Fibroblast of pulmonary artery (primary cell): ENCODE results near the gene TNNI3K.

Source experiments
- DNase-seq: peaks from one replicate; pipeline ENCODE4 v3.0.0-alpha.2; 2010; ENCODE audit warnings: low read depth
- H3K4me3 ChIP-seq: replicated peaks from 2 replicates; pipeline ENCODE4 v1.5.1; 2011; ENCODE audit warnings: low read depth, mild to moderate bottlenecking, control low read depth, low read length, moderate library complexity
- CTCF ChIP-seq: IDR thresholded peaks from 2 replicates; pipeline ENCODE4 v1.5.1; 2011; ENCODE audit warnings: mild to moderate bottlenecking, control low read depth, low read length, inconsistent platforms; ENCODE audit errors: missing control alignments

The TNNI3K gene

GRCh38 chr1:74478979-74479378 lies 243.8 kb downstream of the TNNI3K start:
- DNase-seq, result no peak
- TF ChIP-seq CTCF, result no peak
- no peak overlapping the region for H3K4me3 ChIP-seq

- no peak for DNase-seq
- no peak for TF ChIP-seq CTCF
Observed at GRCh38 chr1:74480068-74480467, 244.9 kb downstream of the TNNI3K start.

GRCh38 chr1:74481607-74482006 lies 246.4 kb downstream of the TNNI3K start:
- no peak for DNase-seq
- no peak for TF ChIP-seq CTCF
- H3K4me3 ChIP-seq, result no peak overlapping the region

More at GRCh38 chr1:74480068-74480467, 244.9 kb downstream of the TNNI3K start:
- no peak overlapping the region for H3K4me3 ChIP-seq

GRCh38 chr1:74485622-74486021 lies 250.4 kb downstream of the TNNI3K start:
- H3K4me3 ChIP-seq, result no peak overlapping the region
- DNase-seq, result no peak
- TF ChIP-seq CTCF, result no peak

- no peak for DNase-seq
- TF ChIP-seq CTCF, result no peak
Observed at GRCh38 chr1:74486036-74486435, 250.8 kb downstream of the TNNI3K start.

GRCh38 chr1:74496669-74497068 lies 261.5 kb downstream of the TNNI3K start:
- DNase-seq, result no peak
- TF ChIP-seq CTCF, result no peak
- no peak overlapping the region for H3K4me3 ChIP-seq

More at GRCh38 chr1:74486036-74486435, 250.8 kb downstream of the TNNI3K start:
- no peak overlapping the region for H3K4me3 ChIP-seq

- no peak overlapping the region for H3K4me3 ChIP-seq
- no peak for TF ChIP-seq CTCF
- no peak for DNase-seq
Observed at GRCh38 chr1:74498901-74499300, 263.7 kb downstream of the TNNI3K start.
